GM12872 (cell line): ENCODE measurements around the gene RAB11FIP5.

ENCODE experiments used
- CTCF ChIP-seq: IDR thresholded peaks from 3 replicates; pipeline ENCODE4 v1.5.1; 2011; ENCODE audit warnings: low read depth, mild to moderate bottlenecking, low read length, moderate library complexity; ENCODE audit not compliant: insufficient read depth

Gene RAB11FIP5

GRCh38 chr2:73080321-73081131 lies 32.2 kb downstream of the RAB11FIP5 start:
- TF ChIP-seq CTCF, result no peak

- TF ChIP-seq CTCF, result no peak
These were observed 33.1 kb downstream of the RAB11FIP5 start for GRCh38 chr2:73079636-73080035.

GRCh38 chr2:73078457-73079411 lies 34.0 kb downstream of the RAB11FIP5 start:
- TF ChIP-seq CTCF, result no peak

- TF ChIP-seq CTCF, result no peak
These were observed 35.3 kb downstream of the RAB11FIP5 start for GRCh38 chr2:73077424-73077795.

GRCh38 chr2:73076701-73077423 lies 35.9 kb downstream of the RAB11FIP5 start:
- TF ChIP-seq CTCF, result no peak

- TF ChIP-seq CTCF, result no peak
These were observed 37.0 kb downstream of the RAB11FIP5 start for GRCh38 chr2:73075477-73076373.
